NCI-H2081 (cell line): ENCODE data around the gene PDIA6.

Experiments
- DNase-seq, 2 experiments: peaks; one replicate each; lab custom pipeline; 2025; lab: John Stamatoyannopoulos, UW

The PDIA6 gene, protein sequence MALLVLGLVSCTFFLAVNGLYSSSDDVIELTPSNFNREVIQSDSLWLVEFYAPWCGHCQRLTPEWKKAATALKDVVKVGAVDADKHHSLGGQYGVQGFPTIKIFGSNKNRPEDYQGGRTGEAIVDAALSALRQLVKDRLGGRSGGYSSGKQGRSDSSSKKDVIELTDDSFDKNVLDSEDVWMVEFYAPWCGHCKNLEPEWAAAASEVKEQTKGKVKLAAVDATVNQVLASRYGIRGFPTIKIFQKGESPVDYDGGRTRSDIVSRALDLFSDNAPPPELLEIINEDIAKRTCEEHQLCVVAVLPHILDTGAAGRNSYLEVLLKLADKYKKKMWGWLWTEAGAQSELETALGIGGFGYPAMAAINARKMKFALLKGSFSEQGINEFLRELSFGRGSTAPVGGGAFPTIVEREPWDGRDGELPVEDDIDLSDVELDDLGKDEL

DNA sequence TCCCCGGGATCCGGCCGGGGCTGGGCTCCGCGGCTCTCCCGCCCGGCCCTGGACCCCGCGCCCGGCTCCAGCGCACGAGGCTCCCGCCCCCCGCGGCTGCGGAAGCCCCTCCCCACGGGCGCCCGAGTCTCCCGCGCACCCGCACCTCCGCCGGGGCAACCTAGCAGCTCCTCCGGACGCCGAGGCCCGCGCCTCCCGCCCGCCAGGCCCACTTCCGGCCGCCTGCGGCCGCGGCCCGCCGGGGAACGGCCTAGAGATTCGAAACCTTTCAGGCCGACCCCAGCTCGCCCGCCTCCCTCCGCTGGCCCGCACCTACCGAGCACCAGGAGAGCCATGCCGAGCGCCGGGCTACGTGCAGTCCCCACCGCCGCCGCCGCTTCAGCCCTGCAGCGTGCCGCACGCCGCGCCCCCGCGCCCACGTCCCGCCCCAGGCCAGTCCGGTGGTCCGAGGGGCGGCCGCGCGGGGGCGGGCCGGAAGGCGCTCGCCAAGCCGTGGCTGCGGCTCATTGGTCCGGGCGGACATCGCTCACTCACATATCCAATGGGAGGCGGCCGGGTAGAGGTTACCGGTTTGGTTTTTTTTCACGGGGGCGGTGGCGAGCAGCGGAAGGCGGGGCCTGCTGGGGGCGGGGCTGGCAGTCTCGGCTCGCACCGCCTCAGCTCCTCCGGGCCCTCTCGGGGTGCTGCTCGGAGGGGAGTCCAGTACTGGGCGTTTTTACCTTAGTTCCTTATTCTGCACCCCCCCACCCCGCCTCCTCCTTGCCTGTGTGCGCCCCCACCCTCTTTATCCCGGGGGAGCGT, at the start of gene PDIA6:
PDIA6 (minus strand) TSS at position 424 of the 801 bp plus-strand sequence; CDS start at position 335, 89 bp downstream.
- peak; percentile 97 to 98 for DNase-seq

DNA sequence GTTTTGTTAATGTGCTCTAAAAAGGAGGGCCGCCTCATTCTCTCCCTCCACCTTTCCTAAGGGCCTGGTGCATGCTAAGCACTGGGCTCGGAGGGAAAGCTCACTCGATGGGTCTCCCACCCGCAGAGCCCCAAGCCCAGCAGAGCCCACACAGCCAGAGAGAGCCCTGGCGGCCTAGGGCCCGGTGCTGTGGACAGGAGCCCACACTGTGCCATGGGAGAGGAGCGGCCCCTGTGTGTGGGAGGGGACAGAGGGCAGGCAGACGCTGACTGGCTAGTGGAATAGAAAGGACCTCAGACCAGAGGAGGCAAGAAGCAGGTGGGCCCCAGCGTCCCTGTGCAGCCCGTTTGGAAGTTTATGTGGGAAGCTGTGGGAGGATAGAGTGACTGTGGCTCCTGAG, 49.7 kb upstream of the PDIA6 start:
- DNase-seq, result no peak

GRCh38 chr2:10861765-10862164, 49.2 kb upstream of the PDIA6 start:
- DNase-seq, result no peak

GRCh38 chr2:10860814-10861325, 48.3 kb upstream of the PDIA6 start:
- DNase-seq, result no peak

DNA sequence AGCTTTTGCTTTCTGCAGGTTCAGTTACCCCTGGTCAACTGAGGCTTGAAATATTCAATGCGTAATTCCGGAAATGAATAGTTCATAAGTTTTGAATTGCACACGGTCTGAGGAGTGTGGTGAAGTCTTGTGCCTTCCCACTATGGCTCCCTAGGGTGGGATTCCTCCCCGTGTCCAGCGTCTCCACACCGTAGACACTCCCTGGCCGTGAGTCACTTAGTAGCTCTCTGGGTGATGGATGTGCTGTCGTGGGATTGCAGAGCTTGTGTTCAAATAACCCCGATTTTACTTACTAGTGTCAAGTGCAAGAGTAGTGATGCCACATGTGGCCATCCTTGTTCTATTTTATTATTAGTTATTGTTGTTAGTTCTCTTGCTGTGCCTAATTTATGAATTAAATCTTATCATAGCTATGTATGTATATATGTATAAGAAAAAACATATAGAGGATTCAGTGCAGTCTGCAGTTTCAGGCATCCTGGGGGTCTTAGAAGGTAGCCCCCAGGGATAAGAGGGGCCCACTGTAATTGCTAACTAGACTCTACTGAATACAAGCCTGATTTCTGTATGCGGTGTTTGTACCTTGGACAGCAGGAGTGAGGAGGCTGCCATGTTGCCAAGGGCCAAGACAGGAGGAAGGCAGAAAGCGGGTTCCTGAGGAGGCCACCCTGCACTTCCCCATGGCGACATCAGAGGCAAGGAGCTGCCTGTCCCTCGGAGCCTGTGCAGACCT, 47.7 kb upstream of the PDIA6 start:
- no peak for DNase-seq

GRCh38 chr2:10859278-10859677, 46.7 kb upstream of the PDIA6 start:
- no peak for DNase-seq

DNA sequence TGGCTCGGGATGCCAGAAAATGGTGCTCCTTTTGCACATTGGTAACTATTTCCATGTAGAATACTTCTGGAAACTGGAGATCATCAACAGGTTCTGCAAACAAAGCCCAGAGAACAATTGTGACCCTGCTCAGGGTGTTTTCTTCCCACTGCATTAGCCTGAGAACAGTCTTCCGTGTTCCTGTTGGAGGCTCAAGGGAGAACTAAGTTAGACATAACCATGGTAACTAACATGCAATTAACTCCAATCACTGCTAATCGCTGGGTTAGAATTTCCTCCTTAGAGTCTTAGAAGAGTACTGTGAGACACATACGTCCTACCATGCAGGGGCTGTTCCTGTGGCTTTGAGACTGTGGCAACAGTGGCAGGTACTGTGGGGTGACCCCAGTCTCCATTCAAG, 36.0 kb upstream of the PDIA6 start:
- DNase-seq, result no peak

DNA sequence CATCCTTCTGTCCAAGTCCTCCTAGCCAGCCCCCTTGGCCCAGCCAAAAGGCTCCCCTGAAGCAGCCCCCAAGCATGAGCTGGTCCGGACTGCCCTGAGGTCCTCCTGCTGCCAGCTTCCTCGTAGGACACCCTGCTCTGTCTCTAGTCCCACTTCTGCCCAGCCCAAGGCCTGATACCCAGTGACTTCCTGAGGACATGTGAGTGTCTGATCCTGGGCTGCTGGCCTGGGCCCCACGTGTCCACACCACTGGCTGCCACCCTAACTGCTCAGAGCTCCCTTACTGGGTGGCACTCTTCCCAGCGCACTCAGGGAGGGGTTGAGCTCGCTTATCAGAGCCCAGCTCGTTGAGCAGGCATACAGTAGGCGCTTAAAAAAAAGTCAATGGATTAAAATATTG, 34.4 kb upstream of the PDIA6 start:
- no peak for DNase-seq

GRCh38 chr2:10846110-10846861, 33.7 kb upstream of the PDIA6 start:
- no peak for DNase-seq

- DNase-seq, result no peak
Observed at GRCh38 chr2:10845640-10846039, 33.1 kb upstream of the PDIA6 start.

DNA sequence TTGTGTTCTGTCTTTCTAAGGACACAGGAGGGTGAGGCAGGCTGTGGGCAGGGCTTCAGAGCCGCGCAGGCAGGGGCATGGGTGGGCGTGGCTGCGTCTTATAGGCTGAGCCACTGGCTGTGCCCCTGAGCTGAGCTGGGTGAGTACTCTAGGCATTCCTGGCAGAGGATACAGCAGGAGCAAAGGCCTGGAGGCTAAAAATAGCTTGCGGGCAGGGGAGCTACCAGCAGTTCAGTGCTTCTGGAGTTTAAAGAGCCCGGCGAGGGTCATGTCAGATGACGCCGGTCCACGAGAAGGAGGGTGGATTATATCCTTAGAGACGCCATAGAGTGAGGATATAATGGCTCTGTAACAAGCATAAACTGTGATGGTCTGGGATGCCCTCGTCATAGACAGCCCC, 31.5 kb upstream of the PDIA6 start:
- DNase-seq, result no peak

DNA sequence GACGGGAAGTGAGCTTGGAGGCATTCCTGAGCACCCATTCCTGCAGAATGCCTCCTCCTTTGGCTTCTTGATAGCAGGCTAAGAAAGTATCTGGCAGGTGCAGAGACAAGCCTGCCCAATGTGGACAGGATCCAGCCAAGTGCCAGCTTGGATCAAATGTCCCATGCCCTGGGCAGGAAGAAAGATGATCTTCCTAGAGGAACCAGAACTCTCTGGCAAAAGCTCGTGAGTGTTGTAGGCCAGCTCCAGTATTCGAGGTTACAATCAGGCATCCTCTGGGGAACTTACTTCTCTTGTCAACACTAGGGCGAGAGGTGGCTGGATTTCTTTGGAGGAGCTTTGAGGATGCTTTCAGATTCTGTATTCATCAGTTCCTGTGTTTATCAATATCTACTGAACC, 29.9 kb upstream of the PDIA6 start:
- no peak for DNase-seq

GRCh38 chr2:10841547-10842219, 29.1 kb upstream of the PDIA6 start:
- no peak for DNase-seq

- no peak for DNase-seq
Observed at GRCh38 chr2:10839813-10840212, 27.2 kb upstream of the PDIA6 start.

- DNase-seq, result no peak
Observed at GRCh38 chr2:10838734-10839133, 26.1 kb upstream of the PDIA6 start.

DNA sequence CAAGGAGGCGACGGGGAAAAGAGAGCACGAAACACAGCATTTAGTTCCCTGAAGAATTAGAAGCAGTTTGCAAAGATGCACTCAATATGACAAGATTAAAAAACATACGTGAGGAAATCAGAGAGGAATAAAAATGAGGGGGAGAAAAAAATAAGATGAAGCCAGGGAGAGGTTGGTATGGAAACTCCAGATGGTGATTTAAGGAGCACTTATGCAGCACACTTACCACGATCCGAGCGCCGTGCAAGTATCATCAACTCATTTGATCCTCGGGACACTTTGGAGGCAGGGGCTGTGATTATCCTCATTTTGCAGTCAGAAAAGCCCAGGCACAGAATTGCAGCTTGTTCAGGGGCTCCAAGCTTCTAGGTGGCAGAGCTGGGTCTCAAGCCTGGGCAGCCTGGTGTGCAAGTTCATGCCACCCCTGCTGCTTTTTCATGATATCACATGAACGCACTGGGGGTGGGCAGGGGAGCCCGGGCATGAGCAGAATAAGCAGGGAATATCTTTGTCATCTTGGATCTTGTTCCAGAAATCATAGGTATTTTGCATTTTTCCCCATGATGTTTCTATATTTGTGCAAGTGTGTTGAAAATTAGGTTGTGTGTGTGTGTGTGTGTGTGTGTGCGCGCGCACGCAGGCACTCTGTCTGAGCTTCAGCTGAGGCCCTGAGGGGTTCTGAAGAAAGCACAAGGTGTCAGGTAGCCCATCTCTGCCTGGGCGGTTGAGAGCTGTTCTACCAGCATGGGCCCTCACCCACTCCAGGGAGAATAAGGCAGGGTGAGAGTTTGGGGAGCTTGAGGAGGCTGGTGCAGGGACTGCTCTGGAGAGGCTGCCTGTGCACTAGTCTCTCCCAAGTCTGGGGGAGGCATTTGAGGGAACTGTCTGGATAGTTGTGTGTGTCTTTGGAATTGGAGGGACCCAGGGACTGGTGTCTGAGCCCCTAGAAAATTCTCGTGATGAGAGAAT, 25.0 kb upstream of the PDIA6 start:
- DNase-seq, result no peak

DNA sequence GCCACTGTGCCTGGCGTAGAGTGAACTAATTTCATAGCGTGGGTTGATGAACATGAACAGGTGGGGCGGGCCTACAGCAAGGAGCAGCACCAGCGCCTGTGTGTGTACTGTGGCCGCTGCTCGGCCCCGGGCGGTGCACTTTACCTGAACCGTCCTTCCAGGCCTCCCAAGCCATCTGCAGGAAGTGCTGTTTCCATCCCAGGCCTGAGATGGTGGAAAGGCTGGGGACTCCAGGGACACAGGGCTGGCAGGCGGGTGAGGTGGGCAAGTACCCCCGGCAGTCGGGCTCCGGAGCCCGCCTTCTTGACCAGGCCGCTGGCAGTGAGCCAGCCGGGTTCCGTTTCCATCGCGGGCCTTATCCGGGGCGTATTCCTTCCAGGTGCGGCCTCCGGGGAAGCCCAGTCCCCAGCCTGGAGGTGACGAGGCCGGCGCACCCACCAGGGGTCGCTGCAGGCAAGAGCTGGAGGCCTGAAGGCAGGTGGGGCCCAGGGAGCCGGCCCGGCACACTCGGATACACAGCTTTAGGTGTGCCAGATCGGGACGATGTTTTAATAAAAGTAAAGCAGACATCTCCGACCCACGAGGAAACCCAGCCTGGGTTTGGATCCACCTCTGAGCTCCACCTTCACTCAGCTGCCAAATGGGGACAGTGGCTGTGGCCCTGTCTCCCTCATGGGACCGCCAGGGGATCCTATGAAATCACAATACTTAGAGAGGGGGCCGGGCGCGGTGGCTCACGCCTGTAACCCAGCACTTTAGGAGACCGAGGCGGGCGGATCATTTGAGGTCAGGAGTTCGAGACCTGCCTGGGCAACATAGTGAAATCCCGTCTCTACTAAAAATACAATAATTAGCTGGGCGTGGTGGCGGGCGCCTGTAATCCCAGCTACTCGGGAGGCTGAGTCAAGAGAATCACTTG, 22.7 kb upstream of the PDIA6 start:
- DNase-seq, result peak; percentile 57 to 77

GRCh38 chr2:10834068-10834655, 21.6 kb upstream of the PDIA6 start:
- DNase-seq, result no peak
